H9 (cell line): ENCODE data around the gene SLC5A1. TPM values are rescaled to one million over a fixed set of nuclear protein-coding genes. Genes with fewer than 3 reads are reported as not detected.

Source experiments
- DNase-seq: peaks from one replicate; pipeline ENCODE4 v3.0.0-alpha.2; 2017
- H2AFZ ChIP-seq: one replicate; pipeline ENCODE4 v1.6.1; 2013; ENCODE audit warnings: mild to moderate bottlenecking, low read length, control low read depth, moderate library complexity
- H2AK5ac ChIP-seq: 2 replicates; pipeline ENCODE4 v1.6.1; 2013; ENCODE audit warnings: low read length, control low read depth, mixed read lengths; ENCODE audit not compliant: insufficient read length
- H2BK120ac ChIP-seq: one replicate; pipeline ENCODE4 v1.6.1; 2013; ENCODE audit warnings: low read depth, mild to moderate bottlenecking, low read length, control low read depth, inconsistent platforms; ENCODE audit not compliant: poor library complexity, severe bottlenecking
- H2BK12ac ChIP-seq: 2 replicates; pipeline ENCODE4 v1.6.1; 2013; ENCODE audit warnings: low read length, control low read depth, mixed read lengths, low read depth; ENCODE audit not compliant: insufficient read length
- H2BK15ac ChIP-seq: 2 replicates; pipeline ENCODE4 v1.6.1; 2013; ENCODE audit warnings: low read depth, low read length, control low read depth
- H2BK20ac ChIP-seq: one replicate; pipeline ENCODE4 v1.6.1; 2013; ENCODE audit warnings: low read depth, mild to moderate bottlenecking, low read length, control low read depth, inconsistent platforms; ENCODE audit not compliant: poor library complexity, severe bottlenecking
- H2BK5ac ChIP-seq: 2 replicates; pipeline ENCODE4 v1.6.1; 2013; ENCODE audit warnings: low read length, control low read depth, mixed read lengths; ENCODE audit not compliant: insufficient read length
- H3K14ac ChIP-seq: 2 replicates; pipeline ENCODE4 v1.6.1; 2013; ENCODE audit warnings: low read length, control low read depth; ENCODE audit not compliant: insufficient read depth
- H3K18ac ChIP-seq: 2 replicates; pipeline ENCODE4 v1.6.1; 2013; ENCODE audit warnings: low read depth, mild to moderate bottlenecking, mixed read lengths, low read length, control low read depth; ENCODE audit not compliant: insufficient read length
- H3K23ac ChIP-seq: 2 replicates; pipeline ENCODE4 v1.6.1; 2013; ENCODE audit warnings: low read length, control low read depth, mixed read lengths, low read depth; ENCODE audit not compliant: insufficient read length
- H3K23me2 ChIP-seq: 2 replicates; pipeline ENCODE4 v1.6.1; 2013; ENCODE audit warnings: low read depth, mild to moderate bottlenecking, mixed read lengths, low read length, control low read depth; ENCODE audit not compliant: insufficient read length, poor library complexity, severe bottlenecking
- H3K27ac ChIP-seq: 2 replicates; pipeline ENCODE4 v1.5.1; 2013; ENCODE audit warnings: low read length, control low read depth, mixed read lengths, low read depth; ENCODE audit not compliant: insufficient read length
- H3K27me3 ChIP-seq: 2 replicates; pipeline ENCODE4 v1.6.1; 2013; ENCODE audit warnings: low read length, control low read depth, inconsistent platforms; ENCODE audit not compliant: insufficient read depth
- H3K4ac ChIP-seq: 2 replicates; pipeline ENCODE4 v1.6.1; 2013; ENCODE audit warnings: low read depth, mild to moderate bottlenecking, control low read depth, inconsistent platforms, low read length, moderate library complexity
- H3K4me1 ChIP-seq: 2 replicates; pipeline ENCODE4 v1.6.1; 2013; ENCODE audit warnings: low read length, control low read depth, inconsistent platforms; ENCODE audit not compliant: insufficient read depth
- H3K4me2 ChIP-seq: 2 replicates; pipeline ENCODE4 v1.6.1; 2013; ENCODE audit warnings: low read length, control low read depth, mixed read lengths; ENCODE audit not compliant: insufficient read length, insufficient read depth
- H3K56ac ChIP-seq: 2 replicates; pipeline ENCODE4 v1.6.1; 2013; ENCODE audit warnings: low read depth, mild to moderate bottlenecking, mixed read lengths, low read length, control low read depth; ENCODE audit not compliant: insufficient read length
- H3K79me1 ChIP-seq: 2 replicates; pipeline ENCODE4 v1.6.1; 2013; ENCODE audit warnings: low read depth, mild to moderate bottlenecking, moderate library complexity, low read length, control low read depth, inconsistent platforms; ENCODE audit not compliant: insufficient read depth, poor library complexity, severe bottlenecking
- H3K79me2 ChIP-seq: 2 replicates; pipeline ENCODE4 v1.6.1; 2013; ENCODE audit warnings: low read length, control low read depth, inconsistent platforms; ENCODE audit not compliant: insufficient read depth
- H3K9ac ChIP-seq: 2 replicates; pipeline ENCODE4 v1.6.1; 2013; ENCODE audit warnings: low read length, control low read depth, mixed read lengths; ENCODE audit not compliant: insufficient read length; ENCODE audit errors: extremely low read depth
- H3K9me3 ChIP-seq: one replicate; pipeline ENCODE4 v1.6.1; 2013; ENCODE audit warnings: low read depth, low read length, inconsistent platforms; ENCODE audit not compliant: control insufficient read depth
- H3T11ph ChIP-seq: one replicate; pipeline ENCODE4 v1.6.1; 2013; ENCODE audit warnings: mild to moderate bottlenecking, low read length, control low read depth, inconsistent platforms
- H4K20me1 ChIP-seq: one replicate; pipeline ENCODE4 v1.6.1; 2013; ENCODE audit not compliant: control insufficient read depth, insufficient read length, insufficient read depth
- H4K5ac ChIP-seq: 2 replicates; pipeline ENCODE4 v1.6.1; 2013; ENCODE audit warnings: low read depth, mild to moderate bottlenecking, mixed read lengths, low read length, control low read depth; ENCODE audit not compliant: insufficient read length
- H4K8ac ChIP-seq: replicated peaks from 2 replicates; pipeline ENCODE4 v1.6.1; 2013; ENCODE audit warnings: low read length, control low read depth, mixed read lengths, low read depth; ENCODE audit not compliant: insufficient read length
- H4K91ac ChIP-seq: 2 replicates; pipeline ENCODE4 v1.6.1; 2013; ENCODE audit warnings: low read depth, mild to moderate bottlenecking, moderate library complexity, mixed read lengths, low read length, control low read depth; ENCODE audit not compliant: insufficient read length
- H3K27ac Mint-ChIP-seq, 3 experiments: 2 replicates in 2 of 3; 3 replicates in 1 of 3; pipeline ENCODE4 v1.8.0; 2020 to 2021; ENCODE audit warnings: mixed read lengths in 3 of 3, mild to moderate bottlenecking in 1 of 3, moderate library complexity in 1 of 3
- H3K27me3 Mint-ChIP-seq: 2 replicates; pipeline ENCODE4 v1.8.0; 2021; ENCODE audit warnings: low read depth, mild to moderate bottlenecking, moderate library complexity, mixed read lengths
- H3K36me3 Mint-ChIP-seq, 3 experiments: 2 replicates in 2 of 3; 3 replicates in 1 of 3; pipeline ENCODE4 v1.8.0; 2020 to 2021; ENCODE audit warnings: low read depth in 3 of 3, mixed read lengths in 3 of 3; ENCODE audit not compliant: insufficient read depth in 1 of 3
- H3K4me1 Mint-ChIP-seq, 2 experiments: 2 replicates each; pipeline ENCODE4 v1.8.0; 2020; ENCODE audit warnings: mixed read lengths in 2 of 2
- H3K4me3 Mint-ChIP-seq, 2 experiments: 2 replicates in 1 of 2; 3 replicates in 1 of 2; pipeline ENCODE4 v1.8.0; 2020 to 2021; ENCODE audit warnings: mild to moderate bottlenecking in 2 of 2, mixed read lengths in 2 of 2, moderate library complexity in 1 of 2
- H3K9me3 Mint-ChIP-seq, 2 experiments: 2 replicates in 1 of 2; 3 replicates in 1 of 2; pipeline ENCODE4 v1.8.0; 2020; ENCODE audit warnings: mild to moderate bottlenecking in 2 of 2, mixed read lengths in 2 of 2, moderate library complexity in 1 of 2
- WGBS: extraction: QIAGEN DNeasy Blood & Tissue Kit; methylation state at CpG from one replicate; pipeline ENCODE4 v1.1.7; 2013; ENCODE audit warnings: missing lambda C conversion rate, low lambda C conversion rate, mixed read lengths; ENCODE audit not compliant: insufficient read length; ENCODE audit errors: extremely low coverage; 5-methylcytosine and 5-hydroxymethylcytosine counted together
- total RNA-seq: library from RNA; stranded (reverse); gene quantifications from 2 replicates; pipeline ENCODE4 v1.2.1, GENCODE V29; 2021
- TF ChIP-seq, protein P1 (sequence below): fragments of 200-600 bp; sonication (generic); conservative IDR thresholded peaks from 3 replicates; pipeline ENCODE4 v1.8.0; 2021; ENCODE audit warnings: antibody characterized with exemption, mild to moderate bottlenecking

Gene SLC5A1
- total RNA-seq, 1 experiment from 2014 or later: not detected

DNA sequence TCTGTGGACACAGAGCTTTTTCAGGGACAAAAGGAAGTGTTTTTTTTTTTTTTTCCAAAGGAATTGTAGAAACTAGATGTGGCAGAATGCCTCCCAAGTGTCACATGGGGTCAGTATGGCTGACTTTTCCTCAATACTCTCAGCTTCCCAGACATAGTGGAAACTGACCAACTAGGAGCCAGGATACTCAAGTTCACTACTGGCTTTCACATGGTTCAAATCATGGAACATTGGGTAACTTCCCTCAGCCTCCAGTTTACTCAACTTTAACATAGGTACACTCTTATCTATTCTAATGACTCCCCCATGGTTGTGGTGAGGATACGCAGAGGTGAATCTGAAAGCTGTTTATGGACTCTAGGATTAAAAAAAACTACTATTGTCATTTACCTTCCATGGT, 1.4 kb downstream of the SLC5A1 start:
- DNase-seq: no peak
- Histone ChIP-seq H4K8ac (no peak overlapping the region), H3K14ac (no peak overlapping the region), H3K4me2 (no peak overlapping the region), H3K79me2 (no peaks in the 10 kb centered on the region), H4K91ac (no peak overlapping the region), H3K4ac (no peak overlapping the region), H2BK5ac (no peak overlapping the region), H3K23me2 (no peaks in the 10 kb centered on the region), H4K5ac (no peak overlapping the region), H3K9me3 (no peaks in the 10 kb centered on the region), H3K4me1 (no peaks in the 10 kb centered on the region), H3K9ac (no peak overlapping the region), H3K18ac (no peak overlapping the region), H2AK5ac (no peak overlapping the region), H3K56ac (no peak overlapping the region), H3K27me3 (no peaks in the 10 kb centered on the region; the same call in 1 of the 2 replicates), H3T11ph (no peak overlapping the region), H3K23ac (no peak overlapping the region), H2BK20ac (no peak overlapping the region), H2BK120ac (no peak overlapping the region), H2AFZ (no peak overlapping the region), H2BK15ac (no peak overlapping the region), H2BK12ac (no peak overlapping the region), H3K27ac (no peak overlapping the region), H3K79me1 (no peaks in the 10 kb centered on the region), H4K20me1 (no peaks in the 10 kb centered on the region)
- H3K27ac Mint-ChIP-seq: no peak overlapping the region
- H3K4me3 Mint-ChIP-seq: no peak overlapping the region
- TF ChIP-seq, protein P1, sequence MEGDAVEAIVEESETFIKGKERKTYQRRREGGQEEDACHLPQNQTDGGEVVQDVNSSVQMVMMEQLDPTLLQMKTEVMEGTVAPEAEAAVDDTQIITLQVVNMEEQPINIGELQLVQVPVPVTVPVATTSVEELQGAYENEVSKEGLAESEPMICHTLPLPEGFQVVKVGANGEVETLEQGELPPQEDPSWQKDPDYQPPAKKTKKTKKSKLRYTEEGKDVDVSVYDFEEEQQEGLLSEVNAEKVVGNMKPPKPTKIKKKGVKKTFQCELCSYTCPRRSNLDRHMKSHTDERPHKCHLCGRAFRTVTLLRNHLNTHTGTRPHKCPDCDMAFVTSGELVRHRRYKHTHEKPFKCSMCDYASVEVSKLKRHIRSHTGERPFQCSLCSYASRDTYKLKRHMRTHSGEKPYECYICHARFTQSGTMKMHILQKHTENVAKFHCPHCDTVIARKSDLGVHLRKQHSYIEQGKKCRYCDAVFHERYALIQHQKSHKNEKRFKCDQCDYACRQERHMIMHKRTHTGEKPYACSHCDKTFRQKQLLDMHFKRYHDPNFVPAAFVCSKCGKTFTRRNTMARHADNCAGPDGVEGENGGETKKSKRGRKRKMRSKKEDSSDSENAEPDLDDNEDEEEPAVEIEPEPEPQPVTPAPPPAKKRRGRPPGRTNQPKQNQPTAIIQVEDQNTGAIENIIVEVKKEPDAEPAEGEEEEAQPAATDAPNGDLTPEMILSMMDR: no peak
- H3K4me1 Mint-ChIP-seq: no peaks in the 10 kb centered on the region
- no CpG with 5 or more reads among the region's 1 CpG for WGBS
- H3K9me3 Mint-ChIP-seq: no peaks in the 10 kb centered on the region
- peaks cover 77% of the 10 kb centered on the region for H3K27me3 Mint-ChIP-seq
- H3K36me3 Mint-ChIP-seq: no peaks in the 10 kb centered on the region
